AG10803 (cell line): ENCODE data around the gene DNAL1.
A peak's percentile ranks its signal among the peaks of the same experiment; 100 is the strongest.

ENCODE experiments used
- DNase-seq: peaks from one replicate; pipeline ENCODE4 v3.0.0; 2010; ENCODE audit warnings: low read depth
- H3K4me3 ChIP-seq: 2 replicates; pipeline ENCODE4 v1.5.1; 2011; ENCODE audit warnings: mild to moderate bottlenecking, low read length, control low read depth
- TF ChIP-seq, protein P1 (sequence below): conservative IDR thresholded peaks from 2 replicates; pipeline ENCODE4 v1.5.1; 2011; ENCODE audit warnings: mild to moderate bottlenecking, low read length, control low read depth, inconsistent platforms

The DNAL1 gene

DNA sequence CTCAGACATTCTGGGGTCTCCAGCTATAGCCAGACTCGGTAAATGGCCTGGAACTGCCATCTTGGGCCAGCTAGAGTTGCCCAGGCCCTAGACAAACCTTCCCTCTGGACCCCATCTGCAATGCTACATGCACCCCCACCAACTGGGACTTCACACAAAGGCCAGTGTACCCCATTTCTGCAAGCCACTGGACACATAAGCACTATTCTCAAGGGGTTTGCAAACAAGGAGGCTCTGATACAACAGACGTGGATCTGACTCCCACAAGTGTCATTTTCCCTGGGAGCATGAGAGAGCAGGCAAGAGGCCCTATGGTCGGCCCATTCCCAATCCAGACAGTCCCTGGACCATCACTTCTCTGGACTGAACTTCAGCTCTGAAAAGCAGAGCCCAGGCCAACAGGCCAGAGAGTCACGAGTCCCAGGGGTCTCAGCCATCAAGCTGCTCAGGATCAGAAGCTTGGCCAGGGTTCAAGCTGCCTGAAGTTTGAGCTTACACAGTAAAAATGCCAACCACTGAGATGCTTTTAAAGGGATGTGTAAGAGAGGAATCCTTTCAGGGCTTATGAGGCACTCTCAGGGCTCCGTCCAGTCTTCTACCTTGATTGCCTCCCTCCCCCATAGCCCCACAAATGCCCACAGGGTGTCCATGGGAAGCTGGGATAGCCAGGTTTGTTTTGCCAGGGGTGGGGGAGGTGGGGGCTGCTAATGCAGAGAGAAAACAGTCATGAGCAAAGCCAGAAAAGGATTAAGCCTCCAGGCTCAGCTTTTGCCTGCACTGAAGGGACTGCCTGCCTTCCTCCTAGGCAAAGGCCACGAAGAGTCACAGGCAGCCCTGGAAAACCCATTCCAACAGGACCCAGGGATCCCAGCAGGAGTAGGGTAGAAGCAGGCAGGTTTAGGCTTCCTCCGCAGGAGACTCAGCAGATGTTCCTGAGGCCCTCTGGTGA, 101.1 kb downstream of the DNAL1 start:
- TF ChIP-seq, protein P1, sequence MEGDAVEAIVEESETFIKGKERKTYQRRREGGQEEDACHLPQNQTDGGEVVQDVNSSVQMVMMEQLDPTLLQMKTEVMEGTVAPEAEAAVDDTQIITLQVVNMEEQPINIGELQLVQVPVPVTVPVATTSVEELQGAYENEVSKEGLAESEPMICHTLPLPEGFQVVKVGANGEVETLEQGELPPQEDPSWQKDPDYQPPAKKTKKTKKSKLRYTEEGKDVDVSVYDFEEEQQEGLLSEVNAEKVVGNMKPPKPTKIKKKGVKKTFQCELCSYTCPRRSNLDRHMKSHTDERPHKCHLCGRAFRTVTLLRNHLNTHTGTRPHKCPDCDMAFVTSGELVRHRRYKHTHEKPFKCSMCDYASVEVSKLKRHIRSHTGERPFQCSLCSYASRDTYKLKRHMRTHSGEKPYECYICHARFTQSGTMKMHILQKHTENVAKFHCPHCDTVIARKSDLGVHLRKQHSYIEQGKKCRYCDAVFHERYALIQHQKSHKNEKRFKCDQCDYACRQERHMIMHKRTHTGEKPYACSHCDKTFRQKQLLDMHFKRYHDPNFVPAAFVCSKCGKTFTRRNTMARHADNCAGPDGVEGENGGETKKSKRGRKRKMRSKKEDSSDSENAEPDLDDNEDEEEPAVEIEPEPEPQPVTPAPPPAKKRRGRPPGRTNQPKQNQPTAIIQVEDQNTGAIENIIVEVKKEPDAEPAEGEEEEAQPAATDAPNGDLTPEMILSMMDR: no peak
- no peak for DNase-seq
- H3K4me3 ChIP-seq: no peak overlapping the region

DNA sequence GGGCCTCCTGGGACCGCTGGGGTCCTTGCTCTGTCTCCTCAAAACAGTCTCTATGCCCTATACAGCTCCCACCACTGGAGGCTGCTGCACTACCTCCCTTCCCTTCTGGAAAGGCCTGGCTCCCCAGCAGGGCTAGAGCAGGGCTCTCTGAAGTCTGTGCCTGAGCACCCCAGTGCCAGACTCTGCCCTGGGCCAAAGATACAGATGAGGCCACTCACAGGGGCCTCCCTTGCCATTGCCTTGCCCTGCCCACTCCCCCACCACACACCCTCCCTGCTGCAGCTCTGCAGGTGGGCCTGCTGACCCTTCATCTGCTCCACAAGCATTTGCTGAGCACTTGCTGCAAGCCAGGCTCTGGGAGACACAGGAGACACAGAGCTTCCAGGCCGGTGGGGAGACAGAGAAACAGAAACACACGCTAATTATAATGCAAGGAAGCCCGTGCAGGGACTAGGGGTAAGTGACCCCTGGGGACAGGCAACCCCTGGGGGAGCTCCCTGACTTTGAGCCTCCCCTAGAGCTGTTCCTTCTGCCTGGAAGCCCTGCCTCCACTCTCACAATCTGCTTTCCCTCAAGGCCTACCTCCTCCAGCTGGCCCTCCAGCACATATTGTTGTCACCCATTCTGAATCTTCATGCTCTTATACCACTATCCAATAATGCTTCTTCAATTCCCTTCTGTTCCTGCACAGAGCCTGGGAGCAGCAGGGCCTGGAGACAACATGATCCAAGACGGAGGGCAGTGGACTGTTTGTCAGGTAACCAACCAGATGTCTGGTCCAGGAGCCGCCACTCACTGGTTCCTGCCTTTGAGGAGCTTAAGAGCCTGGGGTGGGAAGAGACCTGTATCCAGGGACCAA, 102.0 kb downstream of the DNAL1 start:
- H3K4me3 ChIP-seq: no peak overlapping the region
- TF ChIP-seq, protein P1: peak; percentile 42
- no peak for DNase-seq

DNA sequence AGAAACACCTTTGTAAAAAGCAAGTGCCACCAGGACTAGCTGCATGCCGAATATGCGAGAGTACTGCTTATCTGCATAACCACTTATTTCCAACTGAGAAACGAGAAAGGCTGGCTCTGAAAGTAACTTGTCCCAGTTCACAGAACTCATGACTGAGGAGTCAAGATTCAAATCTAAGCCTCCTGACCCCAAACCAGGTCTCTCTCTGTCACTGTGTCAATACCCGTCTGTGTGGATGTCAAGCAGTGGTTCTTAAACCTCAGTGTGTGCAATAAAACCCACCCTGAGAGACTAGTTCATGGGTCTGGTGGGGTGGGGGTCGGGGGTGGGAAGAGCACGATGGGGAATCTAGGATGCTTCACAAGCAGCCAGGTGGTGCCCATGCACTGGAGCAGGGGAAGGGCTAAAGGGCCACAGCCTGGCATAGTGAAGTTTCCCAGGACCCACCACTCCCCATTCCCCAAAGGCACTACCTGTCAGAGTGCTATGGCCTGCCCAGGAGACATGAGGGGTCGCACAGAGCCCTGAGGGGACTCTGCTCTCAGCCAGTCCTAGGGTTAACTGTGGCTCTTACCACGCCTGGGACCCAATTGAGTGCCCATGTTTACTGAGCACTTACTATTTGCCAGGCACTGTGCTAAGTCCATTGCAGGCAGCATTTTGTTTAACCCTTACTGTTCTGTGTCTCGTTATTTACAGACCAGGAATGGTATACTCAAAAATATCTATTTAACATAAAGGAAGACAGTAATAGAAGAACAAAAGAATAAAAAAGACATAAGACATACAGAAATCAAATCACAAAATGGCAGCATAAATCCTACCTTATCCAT, 102.8 kb downstream of the DNAL1 start:
- DNase-seq: no peak
- TF ChIP-seq, protein P1: no peak
- H3K4me3 ChIP-seq: no peak overlapping the region

DNA sequence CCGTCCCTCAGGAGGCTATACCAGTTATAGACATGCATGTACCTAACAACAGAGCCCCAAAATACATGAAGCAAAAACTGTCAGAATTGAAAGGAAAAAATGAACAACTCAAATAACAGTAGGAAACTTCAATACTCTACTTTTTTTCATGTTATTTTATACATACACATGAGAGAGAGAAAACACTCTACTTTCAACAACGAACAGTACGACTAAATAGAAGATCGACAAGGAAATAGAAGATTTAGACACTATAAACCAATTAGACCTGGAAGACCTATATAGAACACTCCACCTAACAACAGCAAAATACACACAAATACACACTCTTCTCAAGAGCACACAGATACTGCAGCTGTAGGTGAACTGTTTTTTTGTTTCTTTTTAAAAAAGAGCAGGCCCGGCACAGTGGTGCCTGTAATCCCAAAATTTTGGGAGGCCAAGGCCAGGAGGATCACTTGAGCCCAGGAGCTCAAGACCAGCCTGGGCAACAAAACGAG, 104.1 kb downstream of the DNAL1 start:
- no peak overlapping the region for H3K4me3 ChIP-seq
- TF ChIP-seq, protein P1: no peak
- DNase-seq: no peak

GRCh38 chr14:73749706-73750530, 105.1 kb downstream of the DNAL1 start:
- H3K4me3 ChIP-seq: no peak overlapping the region
- DNase-seq: no peak

More at GRCh38 chr14:73749706-73750530, 105.1 kb downstream of the DNAL1 start:
- TF ChIP-seq, protein P1: no peak
